ENCODE results near the gene TBC1D10A. TPM values are rescaled to one million over a fixed set of nuclear protein-coding genes. Genes with fewer than 3 reads are reported as not detected.

Gene TBC1D10A
- total RNA-seq, 6 experiments from 2014 or later = 15.6 to 20.6 (median 16.7) TPM

DNA sequence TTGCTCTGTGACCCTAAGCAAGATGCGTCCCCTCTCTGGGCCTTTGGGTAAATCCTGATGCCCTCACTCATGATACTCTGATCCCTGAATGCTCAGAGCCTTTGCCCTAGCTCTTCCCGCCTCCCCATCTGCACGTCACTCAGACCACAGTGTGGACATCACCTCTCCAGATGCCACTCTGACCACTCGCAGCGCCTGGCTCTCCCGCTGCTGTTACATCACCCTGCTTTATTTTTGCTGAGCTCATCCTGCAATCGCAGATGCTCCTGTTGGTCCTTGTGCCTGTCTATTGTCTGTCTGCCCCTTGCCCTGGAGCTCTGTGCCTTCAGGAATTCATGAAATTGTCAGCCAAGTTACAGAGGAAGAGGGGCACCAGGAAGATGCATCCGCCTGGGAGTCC is 65.6 kb downstream of the TBC1D10A start:
- no peak overlapping the region for H3K4me3 Mint-ChIP-seq
- peaks cover 6% of the 10 kb centered on the region for H3K4me1 Mint-ChIP-seq (ENCODE audit: low read depth)
- no peak for DNase-seq

DNA sequence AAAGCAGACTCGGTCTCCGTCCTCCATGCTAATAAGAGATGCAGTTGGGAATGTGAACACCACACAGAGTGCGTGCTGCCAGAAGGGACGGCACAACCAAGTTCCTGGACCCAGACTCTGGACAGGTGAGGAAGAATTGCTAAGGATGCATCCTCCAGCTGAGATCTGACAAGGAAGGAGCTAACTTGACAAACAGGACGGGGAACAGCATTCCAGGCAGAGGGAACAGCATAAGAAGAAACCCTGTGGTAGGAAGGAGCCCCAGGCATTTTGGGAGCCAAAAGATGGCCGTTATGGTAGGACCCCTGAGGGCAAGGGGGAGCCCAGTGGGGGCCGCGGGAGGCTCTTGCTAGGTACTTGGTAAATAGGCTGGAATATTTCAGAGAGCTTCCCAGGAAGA is 66.1 kb downstream of the TBC1D10A start:
- peaks cover 6% of the 10 kb centered on the region for H3K4me1 Mint-ChIP-seq (ENCODE audit: low read depth)
- TF ChIP-seq, protein P1, sequence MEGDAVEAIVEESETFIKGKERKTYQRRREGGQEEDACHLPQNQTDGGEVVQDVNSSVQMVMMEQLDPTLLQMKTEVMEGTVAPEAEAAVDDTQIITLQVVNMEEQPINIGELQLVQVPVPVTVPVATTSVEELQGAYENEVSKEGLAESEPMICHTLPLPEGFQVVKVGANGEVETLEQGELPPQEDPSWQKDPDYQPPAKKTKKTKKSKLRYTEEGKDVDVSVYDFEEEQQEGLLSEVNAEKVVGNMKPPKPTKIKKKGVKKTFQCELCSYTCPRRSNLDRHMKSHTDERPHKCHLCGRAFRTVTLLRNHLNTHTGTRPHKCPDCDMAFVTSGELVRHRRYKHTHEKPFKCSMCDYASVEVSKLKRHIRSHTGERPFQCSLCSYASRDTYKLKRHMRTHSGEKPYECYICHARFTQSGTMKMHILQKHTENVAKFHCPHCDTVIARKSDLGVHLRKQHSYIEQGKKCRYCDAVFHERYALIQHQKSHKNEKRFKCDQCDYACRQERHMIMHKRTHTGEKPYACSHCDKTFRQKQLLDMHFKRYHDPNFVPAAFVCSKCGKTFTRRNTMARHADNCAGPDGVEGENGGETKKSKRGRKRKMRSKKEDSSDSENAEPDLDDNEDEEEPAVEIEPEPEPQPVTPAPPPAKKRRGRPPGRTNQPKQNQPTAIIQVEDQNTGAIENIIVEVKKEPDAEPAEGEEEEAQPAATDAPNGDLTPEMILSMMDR (IDR thresholded peaks at IDR 0.05) = no peak
- H3K36me3 Mint-ChIP-seq (ENCODE audit: low read depth) = no peaks in the 10 kb centered on the region
- peaks cover 13% of the 10 kb centered on the region for H3K27me3 Mint-ChIP-seq (ENCODE audit: insufficient read depth)
- DNase-seq = no peak
- no peak overlapping the region for H3K4me3 Mint-ChIP-seq
- H3K9me3 Mint-ChIP-seq = no peaks in the 10 kb centered on the region
- H3K27ac Mint-ChIP-seq = no peak overlapping the region

More for the DNA sequence above, 65.6 kb downstream of the TBC1D10A start:
- Mint-ChIP-seq H3K27ac (no peak overlapping the region), H3K9me3 (no peaks in the 10 kb centered on the region), H3K27me3 (ENCODE audit: insufficient read depth) (peaks cover 13% of the 10 kb centered on the region), H3K36me3 (ENCODE audit: low read depth) (no peaks in the 10 kb centered on the region)
- TF ChIP-seq, protein P1 (IDR thresholded peaks at IDR 0.05) = no peak

DNA sequence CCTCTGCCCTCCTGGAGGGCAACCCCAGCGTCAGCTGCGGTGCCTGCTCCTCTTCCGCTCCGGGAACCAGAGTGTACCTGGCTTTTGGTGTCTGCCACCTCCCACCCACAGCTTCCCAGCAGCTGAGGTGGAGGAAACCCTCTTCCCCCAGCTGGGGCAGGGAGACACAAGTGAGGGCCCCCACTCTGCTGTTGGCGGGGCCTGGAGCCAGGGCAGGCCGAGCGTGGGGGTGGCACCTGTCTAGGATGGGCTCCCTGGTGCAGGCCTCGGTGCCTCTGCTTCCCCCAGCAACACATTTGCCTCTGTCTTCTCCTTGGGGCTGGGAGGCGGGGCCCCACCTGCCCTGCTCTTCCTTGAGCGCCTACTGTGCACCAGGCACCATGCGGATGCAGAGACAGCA is 66.5 kb downstream of the TBC1D10A start:
- no peak overlapping the region for H3K27ac Mint-ChIP-seq
- TF ChIP-seq, protein P1 (IDR thresholded peaks at IDR 0.05) = no peak
- peaks cover 13% of the 10 kb centered on the region for H3K27me3 Mint-ChIP-seq (ENCODE audit: insufficient read depth)
- H3K9me3 Mint-ChIP-seq = no peaks in the 10 kb centered on the region
- H3K36me3 Mint-ChIP-seq (ENCODE audit: low read depth) = no peaks in the 10 kb centered on the region
- H3K4me1 Mint-ChIP-seq (ENCODE audit: low read depth) = peaks cover 6% of the 10 kb centered on the region
- no peak overlapping the region for H3K4me3 Mint-ChIP-seq
- DNase-seq = no peak

DNA sequence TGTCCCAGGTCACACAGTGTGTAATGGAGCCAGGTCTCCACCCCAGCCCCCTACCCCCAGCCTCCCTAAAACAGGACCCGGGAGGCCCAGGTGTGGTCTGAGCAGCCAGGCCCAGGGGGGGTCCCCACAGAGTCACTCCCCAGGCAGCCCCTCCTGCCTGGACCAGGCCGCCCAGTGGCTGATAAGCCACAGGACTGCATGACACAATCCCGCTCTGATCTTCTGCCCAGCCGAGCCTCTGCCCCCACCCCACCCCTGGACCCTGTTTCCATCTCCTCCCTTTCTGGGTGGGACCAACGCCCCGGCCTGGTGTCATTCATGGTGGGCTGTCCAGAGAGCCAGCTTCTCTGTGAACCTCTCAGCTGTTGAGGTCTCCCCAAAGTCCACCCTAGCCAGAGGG is 72.4 kb downstream of the TBC1D10A start:
- no peak overlapping the region for H3K4me3 Mint-ChIP-seq

DNA sequence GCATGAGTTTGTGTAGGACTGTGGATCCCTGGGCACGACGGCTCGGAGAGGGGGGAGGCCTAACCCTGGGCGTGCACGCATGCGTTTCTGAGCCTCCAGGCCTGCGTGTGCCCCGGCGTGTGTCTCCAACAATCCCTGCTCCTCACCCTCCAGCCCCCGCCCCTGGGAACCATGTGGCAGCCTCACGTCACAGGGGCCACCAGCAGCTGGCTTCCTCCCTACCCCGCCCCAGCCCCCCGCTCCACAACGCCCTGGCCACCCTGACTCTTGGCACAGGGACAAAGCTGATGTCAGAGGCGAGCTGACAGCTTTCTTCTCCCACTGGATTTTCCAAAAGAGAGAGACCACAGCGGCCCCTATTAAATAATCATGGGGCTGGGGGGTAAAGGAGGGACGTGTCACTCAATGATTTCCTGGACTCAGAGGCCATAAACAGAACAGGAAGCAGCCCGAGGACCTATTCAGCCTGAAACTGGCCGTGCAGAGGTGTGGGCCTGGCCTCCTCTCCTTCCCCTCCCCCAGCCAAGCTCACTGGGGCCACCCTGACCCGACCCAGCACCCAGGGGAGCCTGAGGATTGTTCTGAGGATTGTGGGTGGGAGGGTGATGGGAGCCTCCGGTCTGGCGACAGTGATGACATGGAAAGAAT is 73.4 kb downstream of the TBC1D10A start:
- no peaks in the 10 kb centered on the region for H3K9me3 Mint-ChIP-seq
- H3K27ac Mint-ChIP-seq = no peak overlapping the region
- H3K27me3 Mint-ChIP-seq (ENCODE audit: insufficient read depth) = peaks cover 3% of the 10 kb centered on the region; the same call in 1 of the 2 replicates
- no peak for DNase-seq
- H3K4me3 Mint-ChIP-seq = no peak overlapping the region
- peaks cover 26% of the 10 kb centered on the region for H3K4me1 Mint-ChIP-seq (ENCODE audit: low read depth)
- no peaks in the 10 kb centered on the region for H3K36me3 Mint-ChIP-seq (ENCODE audit: low read depth)
- TF ChIP-seq, protein P1 (IDR thresholded peaks at IDR 0.05) = no peak

More for the DNA sequence above, 72.4 kb downstream of the TBC1D10A start:
- Mint-ChIP-seq H3K4me1 (ENCODE audit: low read depth) (peaks cover 26% of the 10 kb centered on the region), H3K36me3 (ENCODE audit: low read depth) (no peaks in the 10 kb centered on the region), H3K27me3 (ENCODE audit: insufficient read depth) (no peaks in the 10 kb centered on the region; the same call in 1 of the 2 replicates), H3K27ac (no peak overlapping the region), H3K9me3 (no peaks in the 10 kb centered on the region)
- DNase-seq = no peak
- TF ChIP-seq, protein P1 (IDR thresholded peaks at IDR 0.05) = no peak
